H1 (cell line): ENCODE data around the gene MAP2K7. TPM values are rescaled to one million over a fixed set of nuclear protein-coding genes. Genes with fewer than 3 reads are reported as not detected.

ENCODE experiments used
- CTCF ChIA-PET: fragments of 300-600 bp; sonication (Branson Sonifier 250); formaldehyde crosslinking; loops from one replicate; lab custom pipeline; 2021; ENCODE audit not compliant: partially characterized antibody; lab: Charles Lee
- POLR2A ChIA-PET: fragments of 300-600 bp; sonication (Branson Sonifier 250); formaldehyde crosslinking; loops from one replicate; lab custom pipeline; 2021; ENCODE audit warnings: inconsistent platforms; ENCODE audit not compliant: partially characterized antibody; lab: Charles Lee
- DNase-seq, 2 experiments: peaks; one replicate each; pipeline versions ENCODE4 v3.0.0 to v3.0.0-alpha.2; 2010 to 2022; ENCODE audit warnings: low spot score in 2 of 2, low read depth in 1 of 2, mixed read lengths in 1 of 2
- FAIRE-seq: peaks from 2 replicates; lab custom pipeline; 2011; peaks lifted over from hg19 to GRCh38; lab: Jason Lieb, UNC
- H2AFZ ChIP-seq: 2 replicates; pipeline ENCODE4 v1.8.1; 2012; ENCODE audit warnings: low read length, inconsistent platforms
- H2AK5ac ChIP-seq: 2 replicates; pipeline ENCODE4 v1.6.1; 2013; ENCODE audit warnings: low read depth, low read length
- H2BK120ac ChIP-seq: replicated peaks from 2 replicates; pipeline ENCODE3; 2013; ENCODE audit warnings: low read depth, low read length, inconsistent platforms
- H2BK12ac ChIP-seq: 2 replicates; pipeline ENCODE4 v1.6.1; 2013; ENCODE audit warnings: low read depth, low read length
- H2BK15ac ChIP-seq: 2 replicates; pipeline ENCODE4 v1.6.1; 2013; ENCODE audit warnings: low read length
- H2BK20ac ChIP-seq: 2 replicates; pipeline ENCODE4 v1.6.1; 2013; ENCODE audit warnings: low read length
- H2BK5ac ChIP-seq: 2 replicates; pipeline ENCODE4 v1.6.1; 2013; ENCODE audit warnings: low read depth, low read length
- H3K14ac ChIP-seq: 2 replicates; pipeline ENCODE4 v1.6.1; 2013; ENCODE audit warnings: inconsistent platforms; ENCODE audit not compliant: insufficient read length
- H3K18ac ChIP-seq: 2 replicates; pipeline ENCODE4 v1.6.1; 2013; ENCODE audit warnings: low read length; ENCODE audit errors: extremely low read depth
- H3K23ac ChIP-seq: 2 replicates; pipeline ENCODE4 v1.6.1; 2013; ENCODE audit warnings: inconsistent platforms; ENCODE audit not compliant: insufficient read length
- H3K23me2 ChIP-seq: 2 replicates; pipeline ENCODE4 v1.6.1; 2013; ENCODE audit warnings: low read depth, low read length
- H3K27ac ChIP-seq: 2 replicates; pipeline ENCODE4 v1.6.1; 2011; ENCODE audit warnings: low read depth, low read length, inconsistent platforms
- H3K27me3 ChIP-seq, 4 experiments: replicated peaks in 1 of 4; 1 replicate in 1 of 4; 2 replicates in 3 of 4; pipeline versions ENCODE4 v1.6.1 to v1.8.1; 2011 to 2013; ENCODE audit warnings: low read length in 3 of 4, mild to moderate bottlenecking in 3 of 4, inconsistent platforms in 2 of 4, mixed read lengths in 2 of 4, moderate library complexity in 1 of 4; ENCODE audit not compliant: control insufficient read depth in 3 of 4, insufficient read depth in 3 of 4; ENCODE audit errors: extremely low read depth in 1 of 4
- H3K36me3 ChIP-seq, 4 experiments: 2 replicates each; pipeline versions ENCODE4 v1.6.1 to v1.8.1; 2011 to 2013; ENCODE audit warnings: mild to moderate bottlenecking in 4 of 4, low read length in 3 of 4, moderate library complexity in 2 of 4, control low read depth in 1 of 4, inconsistent platforms in 1 of 4; ENCODE audit not compliant: insufficient read depth in 4 of 4, control insufficient read depth in 2 of 4
- H3K4ac ChIP-seq: replicated peaks from 2 replicates; pipeline ENCODE3; 2013; ENCODE audit warnings: low read length, low read depth, mixed read lengths, inconsistent platforms; ENCODE audit not compliant: insufficient read length
- H3K4me1 ChIP-seq, 4 experiments: replicated peaks in 1 of 4; 1 replicate in 1 of 4; 2 replicates in 3 of 4; pipeline versions ENCODE4 v1.6.1 to v1.8.1; 2011 to 2013; ENCODE audit warnings: low read length in 3 of 4, inconsistent platforms in 2 of 4, mixed read lengths in 1 of 4; ENCODE audit not compliant: insufficient read depth in 4 of 4, control insufficient read depth in 3 of 4
- H3K4me2 ChIP-seq, 2 experiments: 2 replicates each; pipeline versions ENCODE4 v1.6.1 to v1.8.1; 2011 to 2013; ENCODE audit warnings: low read depth in 2 of 2, low read length in 2 of 2, control low read depth in 1 of 2, inconsistent platforms in 1 of 2, mild to moderate bottlenecking in 1 of 2; ENCODE audit not compliant: insufficient read depth in 1 of 2
- H3K4me3 ChIP-seq, 4 experiments: fragments of 200-600, 300-600 bp in 1 of 4; sonication (generic), shearing (Covaris generic), sonication (Bioruptor Twin) in 1 of 4; 2 replicates each; pipeline versions ENCODE4 v1.5.1 to v1.8.1; 2011 to 2016; ENCODE audit warnings: low read length in 4 of 4, low read depth in 3 of 4, control low read depth in 2 of 4, inconsistent platforms in 2 of 4, mild to moderate bottlenecking in 2 of 4, mixed read lengths in 1 of 4, moderate library complexity in 1 of 4; ENCODE audit not compliant: insufficient read depth in 2 of 4; ENCODE audit errors: extremely low read depth in 1 of 4
- H3K56ac ChIP-seq: replicated peaks from 2 replicates; pipeline ENCODE3; 2013; ENCODE audit warnings: low read depth, mild to moderate bottlenecking, mixed read lengths, low read length, inconsistent platforms; ENCODE audit not compliant: insufficient read length
- H3K79me1 ChIP-seq: 2 replicates; pipeline ENCODE4 v1.6.1; 2013; ENCODE audit warnings: low read depth, low read length, control low read depth
- H3K79me2 ChIP-seq, 2 experiments: 2 replicates each; pipeline versions ENCODE4 v1.6.1 to v1.8.1; 2012 to 2013; ENCODE audit warnings: low read length in 2 of 2, mild to moderate bottlenecking in 2 of 2, inconsistent platforms in 1 of 2; ENCODE audit not compliant: insufficient read depth in 2 of 2, control insufficient read depth in 1 of 2
- H3K9ac ChIP-seq, 4 experiments: replicated peaks in 1 of 4; 1 replicate in 1 of 4; 2 replicates in 3 of 4; pipeline versions ENCODE4 v1.6.1 to v1.8.1; 2011 to 2013; ENCODE audit warnings: low read depth in 3 of 4, low read length in 3 of 4, control low read depth in 2 of 4, mild to moderate bottlenecking in 2 of 4, moderate library complexity in 2 of 4, inconsistent platforms in 1 of 4; ENCODE audit errors: extremely low read depth in 1 of 4
- H3K9me3 ChIP-seq, 2 experiments: 2 replicates each; pipeline versions ENCODE4 v1.6.1 to v1.8.1; 2012 to 2013; ENCODE audit warnings: mild to moderate bottlenecking in 2 of 2, moderate library complexity in 2 of 2, control low read depth in 1 of 2, inconsistent platforms in 1 of 2, low read depth in 1 of 2, low read length in 1 of 2, mixed read lengths in 1 of 2; ENCODE audit not compliant: insufficient read depth in 2 of 2
- H4K20me1 ChIP-seq, 2 experiments: replicated peaks in 1 of 2; 2 replicates each; pipeline versions ENCODE3 to v1.8.1; 2011 to 2013; ENCODE audit warnings: inconsistent platforms in 2 of 2, low read length in 2 of 2, mild to moderate bottlenecking in 1 of 2; ENCODE audit not compliant: insufficient read depth in 2 of 2, control insufficient read depth in 1 of 2
- H4K5ac ChIP-seq: 2 replicates; pipeline ENCODE4 v1.6.1; 2013; ENCODE audit warnings: low read length, low read depth, mixed read lengths, inconsistent platforms; ENCODE audit not compliant: insufficient read length
- H4K8ac ChIP-seq: 2 replicates; pipeline ENCODE4 v1.8.0; 2013; ENCODE audit warnings: mild to moderate bottlenecking, moderate library complexity, low read length, inconsistent platforms; ENCODE audit not compliant: insufficient read depth; ENCODE audit errors: extremely low read depth
- H4K91ac ChIP-seq: replicated peaks from 2 replicates; pipeline ENCODE3; 2013; ENCODE audit warnings: low read length, mixed read lengths, inconsistent platforms; ENCODE audit not compliant: insufficient read length
- BRCA1 ChIP-seq: IDR thresholded peaks from 2 replicates; pipeline ENCODE4 v1.6.1; 2012; ENCODE audit warnings: low read depth, low read length, improper control_type of control experiment
- POLR2AphosphoS5 ChIP-seq: IDR thresholded peaks from 2 replicates; pipeline ENCODE4 v1.6.1; 2011; ENCODE audit warnings: low read depth, low read length
- WGBS, 2 experiments: shearing (Covaris generic) in 1 of 2; methylation state at CpG; one replicate each; pipeline versions ENCODE4 v1.1.6 to v1.1.7; 2013 to 2015; ENCODE audit warnings: low lambda C conversion rate in 2 of 2, mixed read lengths in 2 of 2, inconsistent platforms in 1 of 2, low coverage in 1 of 2, missing lambda C conversion rate in 1 of 2; ENCODE audit not compliant: insufficient replicate concordance in 2 of 2, insufficient coverage in 1 of 2, insufficient read length in 1 of 2; ENCODE audit errors: extremely low coverage in 1 of 2, missing lambda C conversion rate in 1 of 2; 5-methylcytosine and 5-hydroxymethylcytosine counted together
- polyA plus RNA-seq, 7 experiments: library from polyadenylated mRNA; depleted of rRNA in 3 of 7; stranded (reverse) in 5 of 7; unstranded in 2 of 7; fragments of >200 nt in 5 of 7; fragments of 200-250 nt in 2 of 7; gene quantifications; 1 replicate in 5 of 7; 2 replicates in 1 of 7; 4 replicates in 1 of 7; pipeline versions ENCODE4 v1.2.1 to v1.2.3, GENCODE V29; 2011 to 2013; ENCODE audit warnings: missing spikeins in 2 of 7, mixed read lengths in 2 of 7
- total RNA-seq: library from RNA; stranded (reverse); fragmentation: NEBNext Ultra II Directional; extraction: Animal tissue kit (Norgen Biotek cat#: 25700); gene quantifications from 2 replicates; pipeline ENCODE4 v1.2.1, GENCODE V29; 2021

MAP2K7 gene
- total and polyA plus RNA-seq, 2 of the 8 experiments (the other 6 are each of a cell fraction or from before 2014, with no cell fraction given), result 8.9 to 38.3 TPM

DNA sequence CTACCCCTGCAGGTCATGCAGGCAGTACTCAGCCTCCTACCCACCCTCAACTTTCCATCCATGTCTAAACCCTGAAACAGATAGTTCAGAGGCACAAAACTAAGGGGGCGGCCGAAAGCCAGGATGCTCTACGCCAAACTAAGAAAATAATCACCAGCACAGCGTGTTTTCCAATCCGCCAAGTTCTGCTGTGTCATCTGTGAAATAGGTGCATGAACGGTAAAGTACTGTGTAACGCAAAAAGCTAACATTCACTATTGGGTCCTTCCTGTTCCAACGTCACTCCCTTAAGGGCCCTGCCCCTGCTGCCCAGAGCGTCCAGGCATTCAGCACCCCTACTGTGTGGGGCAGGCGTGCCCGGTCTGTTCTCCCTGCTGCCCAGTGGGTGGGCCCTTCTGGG lies 52.0 kb downstream of the MAP2K7 start:
- Histone ChIP-seq H3K56ac (no peak overlapping the region), H3K4ac (no peak overlapping the region), H2BK120ac (no peak overlapping the region), H3K4me1 (peaks cover 0 to 4% (median 0%) of the 10 kb centered on the region in 4 experiments; a peak in 1 of 7 replicates), H2AFZ (no peak overlapping the region), H3K27ac (no peak overlapping the region), H3K23me2 (peaks cover 4% of the 10 kb centered on the region; the same call in 1 of the 2 replicates), H3K79me2 (no peaks in the 10 kb centered on the region), H3K14ac (no peak overlapping the region), H3K4me3 (no peak overlapping the region), H3K36me3 (peaks cover 0 to under 1% (median 0%) of the 10 kb centered on the region in 4 experiments; a peak in 3 of 8 replicates), H3K9me3 (no peaks in the 10 kb centered on the region), H3K9ac (no peak overlapping the region), H3K18ac (no peak overlapping the region), H3K27me3 (no peaks in the 10 kb centered on the region; a peak in 1 of 7 replicates), H3K79me1 (no peaks in the 10 kb centered on the region), H3K23ac (no peak overlapping the region), H4K20me1 (peaks cover 0 to 3% of the 10 kb centered on the region in 2 experiments), H2BK12ac (no peak overlapping the region), H2BK5ac (no peak overlapping the region), H2BK15ac (no peak overlapping the region), H4K91ac (no peak overlapping the region), H2BK20ac (no peak overlapping the region), H3K4me2 (no peak overlapping the region), H4K5ac (no peak overlapping the region), H4K8ac (no peak overlapping the region; the same call in 1 of the 2 replicates), H2AK5ac (no peak overlapping the region)
- WGBS, 2 experiments, result 95% methylated on average over 11 of the region's 11 CpGs; no CpG with 5 or more reads in 1 of the 2 experiments
- no peak for FAIRE-seq
- 0 out of 2 replicates have a peak, but pooled peaks have one; percentile 40 for TF ChIP-seq POLR2AphosphoS5
- no peak for TF ChIP-seq BRCA1
- POLR2A ChIA-PET, result interaction anchor here (0.7 to 6.6 kb wide), 3 partner anchors 15 to 26 kb away, joined by 3 to 98 read pairs (median 7); partner anchors contain the start of gene TIMM44
- CTCF ChIA-PET, result interaction anchor here (2.5 to 3.2 kb wide), 2 partner anchors 11 to 14 kb away, joined by 8 to 21 read pairs; partner anchors contain the start of gene TIMM44
- DNase-seq, result no peak
